ENCODE results near the gene TMEM221. TPM values are rescaled to one million over a fixed set of nuclear protein-coding genes. Genes with fewer than 3 reads are reported as not detected.
A peak's percentile ranks its signal among the peaks of the same experiment; 100 is the strongest.

The TMEM221 gene
- total RNA-seq, 2 donors from 2014 or later, result 3.5 to 4.8 TPM

- peak overlapping the region; percentile 97 for H3K9ac ChIP-seq (ENCODE audit: extremely low read depth, low read length, poor library complexity, severe bottlenecking)
- Mint-ChIP-seq H3K9me3 (no peaks in the 10 kb centered on the region), H3K4me3 (peak overlapping the region; percentile 72), H3K36me3 (ENCODE audit: low read depth) (peaks cover 5% of the 10 kb centered on the region), H3K27ac (peak overlapping the region; percentile 94), H3K27me3 (ENCODE audit: insufficient read depth) (no peaks in the 10 kb centered on the region), H3K4me1 (peaks cover 13% of the 10 kb centered on the region)
- peak; percentile 96 for DNase-seq
- no peaks in the 10 kb centered on the region for H3K27me3 ChIP-seq (ENCODE audit: control insufficient read depth, insufficient read depth, low read length, poor library complexity, severe bottlenecking)
- 30 to 48% methylated on average over 17 to 30 of the region's 36 CpGs for WGBS, 2 experiments (ENCODE audit: insufficient coverage in 1 of 2, insufficient read length in 1 of 2)
- peaks cover 19% of the 10 kb centered on the region for H3K4me1 ChIP-seq (ENCODE audit: control insufficient read depth, insufficient read depth, low read length)
- TF ChIP-seq CTCF (conservative IDR thresholded peaks at IDR 0.05), result no peak
- no peaks in the 10 kb centered on the region for H3K9me3 ChIP-seq (ENCODE audit: control insufficient read depth, low read length)
- H3K4me3 ChIP-seq (ENCODE audit: low read length), result peak overlapping the region; percentile 98
- H3K27ac ChIP-seq (ENCODE audit: low read depth, low read length), result peak overlapping the region; percentile 57
- peaks cover 24% of the 10 kb centered on the region for H3K36me3 ChIP-seq (ENCODE audit: control insufficient read depth, insufficient read depth, low read length)
Measured at GRCh38 chr19:17402982-17403855, 45.2 kb downstream of the TMEM221 start.

GRCh38 chr19:17401628-17402027, 46.8 kb downstream of the TMEM221 start:
- Histone ChIP-seq H3K4me3 (ENCODE audit: low read length) (no peak overlapping the region), H3K27me3 (ENCODE audit: control insufficient read depth, insufficient read depth, low read length, poor library complexity, severe bottlenecking) (no peaks in the 10 kb centered on the region)
- no peak for DNase-seq

GRCh38 chr19:17398902-17399527, 49.5 kb downstream of the TMEM221 start:
- Histone ChIP-seq H3K27me3 (ENCODE audit: control insufficient read depth, insufficient read depth, low read length, poor library complexity, severe bottlenecking) (no peaks in the 10 kb centered on the region), H3K9me3 (ENCODE audit: control insufficient read depth, low read length) (no peaks in the 10 kb centered on the region), H3K36me3 (ENCODE audit: control insufficient read depth, insufficient read depth, low read length) (peaks cover 28% of the 10 kb centered on the region), H3K4me3 (ENCODE audit: low read length) (no peak overlapping the region), H3K27ac (ENCODE audit: low read depth, low read length) (no peak overlapping the region), H3K9ac (ENCODE audit: extremely low read depth, low read length, poor library complexity, severe bottlenecking) (peak overlapping the region; percentile 66), H3K4me1 (ENCODE audit: control insufficient read depth, insufficient read depth, low read length) (peaks cover 7% of the 10 kb centered on the region)
- H3K27me3 Mint-ChIP-seq (ENCODE audit: insufficient read depth), result no peaks in the 10 kb centered on the region
- 73% methylated on average over 6 to 8 of the region's 8 CpGs for WGBS, 2 experiments (ENCODE audit: insufficient coverage in 1 of 2, insufficient read length in 1 of 2)
- peak overlapping the region; percentile 95 for H3K27ac Mint-ChIP-seq
- H3K9me3 Mint-ChIP-seq, result no peaks in the 10 kb centered on the region
- no peak for TF ChIP-seq CTCF (conservative IDR thresholded peaks at IDR 0.05)
- H3K36me3 Mint-ChIP-seq (ENCODE audit: low read depth), result peaks cover 5% of the 10 kb centered on the region
- no peak for DNase-seq
- H3K4me1 Mint-ChIP-seq, result peaks cover 5% of the 10 kb centered on the region
- H3K4me3 Mint-ChIP-seq, result no peak overlapping the region

More at GRCh38 chr19:17401628-17402027, 46.8 kb downstream of the TMEM221 start:
- no peak overlapping the region for H3K4me3 Mint-ChIP-seq
- H3K36me3 Mint-ChIP-seq (ENCODE audit: low read depth), result peaks cover 5% of the 10 kb centered on the region
- no peaks in the 10 kb centered on the region for H3K27me3 Mint-ChIP-seq (ENCODE audit: insufficient read depth)
- H3K9me3 Mint-ChIP-seq, result no peaks in the 10 kb centered on the region
- H3K27ac ChIP-seq (ENCODE audit: low read depth, low read length), result no peak overlapping the region
- no peak for TF ChIP-seq CTCF (conservative IDR thresholded peaks at IDR 0.05)
- no peaks in the 10 kb centered on the region for H3K9me3 ChIP-seq (ENCODE audit: control insufficient read depth, low read length)
- H3K4me1 Mint-ChIP-seq, result peaks cover 12% of the 10 kb centered on the region
- 94 to 100% methylated on average over 5 to 6 of the region's 6 CpGs for WGBS, 2 experiments (ENCODE audit: insufficient coverage in 1 of 2, insufficient read length in 1 of 2)
- H3K9ac ChIP-seq (ENCODE audit: extremely low read depth, low read length, poor library complexity, severe bottlenecking), result no peak overlapping the region
- peaks cover 28% of the 10 kb centered on the region for H3K36me3 ChIP-seq (ENCODE audit: control insufficient read depth, insufficient read depth, low read length)
- H3K4me1 ChIP-seq (ENCODE audit: control insufficient read depth, insufficient read depth, low read length), result peaks cover 16% of the 10 kb centered on the region
- no peak overlapping the region for H3K27ac Mint-ChIP-seq
